HEK293 (cell line): ENCODE data around the gene PDGFC.

Source experiments
- CTCF ChIP-seq: fragments of 450-650 bp; formaldehyde crosslinking; IDR thresholded peaks from 2 replicates; pipeline ENCODE4 v1.5.1; 2016; ENCODE audit warnings: missing biosample characterization, missing genetic modification characterization
- FEZF1 ChIP-seq: fragments of 450-650 bp; formaldehyde crosslinking; IDR thresholded peaks from 2 replicates; pipeline ENCODE4 v1.5.1; 2016; ENCODE audit warnings: missing biosample characterization, missing genetic modification characterization
- ZNF292 ChIP-seq: fragments of 450-650 bp; formaldehyde crosslinking; IDR thresholded peaks from 2 replicates; pipeline ENCODE4 v1.5.1; 2016; ENCODE audit warnings: low read depth, missing biosample characterization, missing genetic modification characterization, borderline replicate concordance
- ZNF398 ChIP-seq: fragments of 450-650 bp; formaldehyde crosslinking; IDR thresholded peaks from 2 replicates; pipeline ENCODE4 v1.5.1; 2017; ENCODE audit warnings: missing biosample characterization, missing genetic modification characterization
- ZNF610 ChIP-seq: fragments of 450-650 bp; formaldehyde crosslinking; IDR thresholded peaks from 2 replicates; pipeline ENCODE4 v1.5.1; 2016; ENCODE audit warnings: missing biosample characterization, missing genetic modification characterization, borderline replicate concordance
- ZNF76 ChIP-seq: fragments of 450-650 bp; formaldehyde crosslinking; IDR thresholded peaks from 2 replicates; pipeline ENCODE4; 2016; ENCODE audit warnings: low read depth, missing biosample characterization, missing genetic modification characterization, borderline replicate concordance

- TF ChIP-seq CTCF (tag by site-specific recombination) (no peak), ZNF76 (no peak), ZNF292 (tag by site-specific recombination) (no peak), ZNF610 (tag by site-specific recombination) (no peak), FEZF1 (tag by site-specific recombination) (no peak), ZNF398 (tag by site-specific recombination) (no peak)
These were observed 19.4 kb downstream of the PDGFC start for GRCh38 chr4:156952078-156952759.
